PFSK-1 (cell line): ENCODE measurements around the gene CDCP1.

Experiments used
- POLR2AphosphoS5 ChIP-seq: IDR thresholded peaks from 2 replicates; pipeline ENCODE4 v1.6.1; 2012; ENCODE audit warnings: low read depth, mild to moderate bottlenecking, control low read depth, low read length, moderate library complexity
- SIN3A ChIP-seq: IDR thresholded peaks from 2 replicates; pipeline ENCODE4 v1.6.1; 2012; ENCODE audit warnings: mild to moderate bottlenecking, low read length, moderate library complexity, borderline replicate concordance; ENCODE audit not compliant: insufficient read depth
- TAF1 ChIP-seq: IDR thresholded peaks from 2 replicates; pipeline ENCODE4 v1.6.1; 2012; ENCODE audit warnings: low read length, control low read depth, borderline replicate concordance; ENCODE audit not compliant: insufficient read depth
- TF ChIP-seq, protein P1 (sequence below), 2 experiments: IDR thresholded peaks; 2 replicates each; pipeline versions ENCODE4 v1.6.1 to v1.8.0; 2011 to 2012; ENCODE audit warnings: low read depth in 2 of 2, low read length in 2 of 2, control low read depth in 1 of 2, inconsistent platforms in 1 of 2, mild to moderate bottlenecking in 1 of 2, moderate library complexity in 1 of 2; ENCODE audit not compliant: insufficient read depth in 1 of 2

GRCh38 chr3:45164056-45164455 is 17.9 kb upstream of the CDCP1 start:
- no peak for TF ChIP-seq TAF1
- no peak for TF ChIP-seq SIN3A
- TF ChIP-seq, protein P1, sequence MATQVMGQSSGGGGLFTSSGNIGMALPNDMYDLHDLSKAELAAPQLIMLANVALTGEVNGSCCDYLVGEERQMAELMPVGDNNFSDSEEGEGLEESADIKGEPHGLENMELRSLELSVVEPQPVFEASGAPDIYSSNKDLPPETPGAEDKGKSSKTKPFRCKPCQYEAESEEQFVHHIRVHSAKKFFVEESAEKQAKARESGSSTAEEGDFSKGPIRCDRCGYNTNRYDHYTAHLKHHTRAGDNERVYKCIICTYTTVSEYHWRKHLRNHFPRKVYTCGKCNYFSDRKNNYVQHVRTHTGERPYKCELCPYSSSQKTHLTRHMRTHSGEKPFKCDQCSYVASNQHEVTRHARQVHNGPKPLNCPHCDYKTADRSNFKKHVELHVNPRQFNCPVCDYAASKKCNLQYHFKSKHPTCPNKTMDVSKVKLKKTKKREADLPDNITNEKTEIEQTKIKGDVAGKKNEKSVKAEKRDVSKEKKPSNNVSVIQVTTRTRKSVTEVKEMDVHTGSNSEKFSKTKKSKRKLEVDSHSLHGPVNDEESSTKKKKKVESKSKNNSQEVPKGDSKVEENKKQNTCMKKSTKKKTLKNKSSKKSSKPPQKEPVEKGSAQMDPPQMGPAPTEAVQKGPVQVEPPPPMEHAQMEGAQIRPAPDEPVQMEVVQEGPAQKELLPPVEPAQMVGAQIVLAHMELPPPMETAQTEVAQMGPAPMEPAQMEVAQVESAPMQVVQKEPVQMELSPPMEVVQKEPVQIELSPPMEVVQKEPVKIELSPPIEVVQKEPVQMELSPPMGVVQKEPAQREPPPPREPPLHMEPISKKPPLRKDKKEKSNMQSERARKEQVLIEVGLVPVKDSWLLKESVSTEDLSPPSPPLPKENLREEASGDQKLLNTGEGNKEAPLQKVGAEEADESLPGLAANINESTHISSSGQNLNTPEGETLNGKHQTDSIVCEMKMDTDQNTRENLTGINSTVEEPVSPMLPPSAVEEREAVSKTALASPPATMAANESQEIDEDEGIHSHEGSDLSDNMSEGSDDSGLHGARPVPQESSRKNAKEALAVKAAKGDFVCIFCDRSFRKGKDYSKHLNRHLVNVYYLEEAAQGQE (IDR thresholded peaks at IDR 0.05; ENCODE audit: insufficient read depth in 1 of 2, low read depth in 2 of 2, low read length in 2 of 2) = no peak
- TF ChIP-seq POLR2AphosphoS5 = no peak
